Endothelial cell of umbilical vein (primary cell): ENCODE results near the gene SCGB1A1.

Experiments
- CTCF ChIP-seq, 2 donors: IDR thresholded peaks; 1 replicate in 1 of 2; 2 replicates in 1 of 2; pipeline ENCODE4 v1.5.1; 2011; ENCODE audit warnings: low read length in 2 of 2, mild to moderate bottlenecking in 2 of 2, moderate library complexity in 2 of 2, control low read depth in 1 of 2, inconsistent platforms in 1 of 2, low read depth in 1 of 2; ENCODE audit not compliant: insufficient read depth in 1 of 2; ENCODE audit errors: extremely low read depth in 1 of 2
- EZH2 ChIP-seq: IDR thresholded peaks from 2 replicates; pipeline ENCODE4 v1.6.1; 2012; ENCODE audit warnings: borderline replicate concordance, low read depth, mild to moderate bottlenecking, moderate library complexity, low read length, inconsistent platforms; ENCODE audit not compliant: severe bottlenecking
- FOS ChIP-seq: IDR thresholded peaks from 2 replicates; pipeline ENCODE4 v1.6.1; 2011; ENCODE audit warnings: mild to moderate bottlenecking, low read length, moderate library complexity, borderline replicate concordance; ENCODE audit not compliant: insufficient read depth
- GATA2 ChIP-seq: IDR thresholded peaks from 2 replicates; pipeline ENCODE4 v1.7.0; 2011; ENCODE audit warnings: low read depth, mild to moderate bottlenecking, moderate library complexity, mixed read lengths, low read length; ENCODE audit not compliant: insufficient read length, insufficient read depth
- MAX ChIP-seq: IDR thresholded peaks from 2 replicates; pipeline ENCODE4 v1.6.1; 2011; ENCODE audit not compliant: insufficient read depth, insufficient read length
- POLR2A ChIP-seq: IDR thresholded peaks from 2 replicates; pipeline ENCODE4 v1.6.1; 2012; ENCODE audit warnings: low read depth, mild to moderate bottlenecking, control low read depth, low read length
- POLR2AphosphoS5 ChIP-seq: IDR thresholded peaks from 2 replicates; pipeline ENCODE4 v1.6.1; 2012; ENCODE audit warnings: low read depth, mild to moderate bottlenecking, control low read depth, low read length, moderate library complexity; ENCODE audit not compliant: insufficient read depth

GRCh38 chr11:62433904-62434276, 15.1 kb downstream of the SCGB1A1 start:
- no peak for TF ChIP-seq FOS
- TF ChIP-seq POLR2AphosphoS5: no peak
- TF ChIP-seq CTCF (IDR thresholded peaks at IDR 0.05; ENCODE audit: extremely low read depth in 1 of 2, insufficient read depth in 1 of 2, low read depth in 1 of 2, low read length in 2 of 2): no peak
- no peak for TF ChIP-seq POLR2A
- TF ChIP-seq EZH2: no peak
- no peak for TF ChIP-seq GATA2
- no peak for TF ChIP-seq MAX
